DMS114 treated with DMSO at 0.1 percent for 48 hours (cell line): ENCODE results near the gene BCL7C.
A peak's percentile ranks its signal among the peaks of the same experiment; 100 is the strongest.
"Not testable (repeated sequence)": the region's sequence is repeated elsewhere in the genome, so short reads cannot be mapped to it uniquely, and the experiment has no call there.

Experiments
- DNase-seq: peaks from one replicate; lab custom pipeline; 2025; ENCODE audit not compliant: unreplicated experiment; lab: John Stamatoyannopoulos, UW

Gene BCL7C

DNA sequence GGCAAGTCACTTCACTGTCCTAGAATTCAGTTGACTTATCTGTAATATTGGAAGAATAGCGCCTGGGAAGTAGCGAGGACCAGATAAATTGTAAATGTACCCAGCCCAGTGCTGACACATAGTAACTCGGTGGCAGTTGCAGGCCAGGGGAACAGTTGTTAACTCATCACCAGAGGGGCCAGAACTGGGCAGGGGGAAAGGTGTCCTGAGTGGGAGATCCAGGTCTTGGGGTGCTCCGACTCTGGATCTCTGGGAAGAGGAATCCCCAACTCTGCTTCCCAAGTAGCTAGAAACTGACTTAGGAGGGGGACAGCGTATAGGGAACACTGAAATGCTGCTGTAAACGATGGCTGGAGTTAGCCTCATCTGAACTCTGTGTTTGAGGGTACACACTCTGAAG, 23.0 kb downstream of the BCL7C start:
- DNase-seq: no peak

DNA sequence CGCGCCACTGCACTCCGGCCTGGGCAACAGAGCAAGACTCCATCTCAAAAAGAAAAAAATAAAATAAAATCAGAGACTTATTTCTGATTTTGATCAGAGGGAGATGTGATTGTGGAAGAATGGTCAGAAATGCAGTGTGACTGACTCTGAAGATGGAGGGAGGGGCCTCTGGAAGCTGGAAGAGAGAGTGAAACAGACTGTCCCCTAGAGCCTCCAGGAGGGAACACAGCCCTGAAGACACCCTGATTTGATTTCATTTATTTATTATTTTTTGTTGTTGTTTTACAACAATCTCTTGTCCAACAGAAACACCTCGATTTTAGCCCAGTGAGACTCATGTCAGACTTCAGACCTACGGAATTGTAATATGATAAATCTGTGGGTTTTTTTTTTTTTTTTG, 26.1 kb downstream of the BCL7C start:
- peak; percentile 10 for DNase-seq

DNA sequence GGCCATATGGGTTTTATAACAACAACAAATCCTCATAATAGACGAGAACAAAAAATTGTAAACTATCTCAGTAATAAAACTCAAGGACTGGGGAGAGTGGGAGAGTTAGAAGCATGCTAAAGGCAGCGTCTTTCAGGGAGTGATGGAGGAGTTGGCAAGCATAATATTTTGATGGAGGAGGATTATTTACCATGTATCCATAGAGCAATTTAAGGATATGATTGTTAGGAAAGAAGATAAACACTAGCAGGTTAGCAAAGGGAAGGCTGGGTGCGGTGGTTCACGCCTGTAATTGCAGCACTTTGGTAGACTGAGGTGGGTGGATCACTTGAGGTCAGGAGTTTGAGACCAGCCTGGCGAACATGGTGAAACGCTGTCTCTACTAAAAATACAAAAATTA, 27.8 kb downstream of the BCL7C start:
- no peak for DNase-seq

DNA sequence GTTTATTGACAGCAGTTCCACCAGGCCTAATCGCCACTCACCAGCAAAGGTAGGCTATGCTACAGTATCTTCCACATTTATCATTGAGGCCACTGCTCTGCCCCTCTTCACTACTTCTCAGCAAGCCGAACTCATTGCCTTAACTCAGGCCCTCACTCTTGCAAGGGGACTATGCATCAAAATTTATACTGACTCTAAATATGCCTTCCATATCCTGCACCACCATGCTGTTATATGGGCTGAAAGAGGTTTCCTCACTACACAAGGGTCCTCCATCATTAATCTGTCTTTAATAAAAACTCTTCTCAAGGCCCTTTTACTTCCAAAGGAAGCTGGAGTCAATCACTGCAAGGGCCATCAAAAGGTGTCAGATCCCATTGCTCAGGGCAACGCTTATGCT, 30.7 kb downstream of the BCL7C start:
- not testable (repeated sequence) for DNase-seq

DNA sequence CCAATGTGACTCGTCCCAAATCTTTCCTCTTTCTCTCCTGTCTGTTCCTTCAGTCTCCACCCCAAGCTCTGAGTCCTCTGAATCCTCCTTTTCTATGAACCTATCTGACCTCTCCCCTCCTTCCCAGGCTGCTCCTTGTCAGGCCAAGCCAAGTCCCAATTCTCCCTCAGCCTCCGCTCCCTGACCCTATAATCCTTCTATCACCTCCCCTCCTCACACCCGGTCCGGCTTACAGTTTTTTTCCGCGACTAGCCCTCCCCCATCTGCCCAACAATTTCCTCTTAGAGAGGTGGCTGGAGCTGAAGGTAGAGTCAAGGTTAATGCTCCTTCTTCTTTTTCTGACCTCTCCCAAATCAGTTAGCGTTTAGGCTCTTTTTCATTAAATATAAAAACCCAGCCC, 33.1 kb downstream of the BCL7C start:
- DNase-seq: not testable (repeated sequence)

DNA sequence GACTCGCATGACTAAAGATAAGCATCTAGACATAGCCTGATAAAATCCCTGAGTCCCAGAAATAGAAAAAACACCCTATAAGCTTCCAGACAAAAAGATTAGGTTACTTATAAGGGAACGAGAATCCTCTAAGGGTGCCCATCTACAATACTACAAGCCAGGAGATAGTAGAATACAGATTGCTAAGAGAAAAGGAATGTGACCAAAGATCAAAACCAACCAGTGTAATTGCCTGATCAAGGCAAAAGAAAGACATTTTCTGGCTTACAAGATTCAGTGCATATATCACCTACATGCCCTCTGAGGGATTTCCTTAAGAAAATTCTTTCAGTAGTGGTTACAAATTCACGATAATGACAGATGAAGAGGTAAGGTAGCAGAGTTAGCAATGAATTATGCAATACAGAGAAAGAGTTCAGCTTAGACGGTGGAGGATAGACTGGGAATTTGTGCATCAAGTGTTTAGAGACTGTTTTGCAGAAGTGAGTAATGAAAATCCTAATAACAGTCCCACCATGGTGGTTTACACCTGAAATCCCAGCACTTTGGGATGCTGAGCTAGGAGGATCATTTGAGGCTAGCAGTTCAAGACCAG, 35.0 kb downstream of the BCL7C start:
- DNase-seq: no peak

DNA sequence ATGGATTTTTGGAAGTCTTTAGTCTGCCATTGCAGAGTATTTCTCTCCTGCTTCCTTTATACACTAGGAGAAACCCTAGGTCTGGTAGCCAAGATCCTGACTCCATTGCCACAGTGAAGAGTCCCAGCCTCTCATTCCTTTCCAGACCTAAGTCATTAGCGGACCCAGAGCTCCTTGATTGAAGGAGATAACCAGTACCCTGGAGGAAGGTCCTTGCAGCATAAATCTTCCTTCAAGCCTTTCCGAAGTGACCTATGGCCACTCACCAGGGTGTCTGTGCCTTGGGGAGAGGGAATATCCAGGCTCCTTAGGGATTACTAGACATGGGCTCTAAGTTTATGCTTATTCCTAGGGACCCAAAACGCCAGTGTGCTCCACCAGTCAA, 35.8 kb downstream of the BCL7C start:
- DNase-seq: no peak

DNA sequence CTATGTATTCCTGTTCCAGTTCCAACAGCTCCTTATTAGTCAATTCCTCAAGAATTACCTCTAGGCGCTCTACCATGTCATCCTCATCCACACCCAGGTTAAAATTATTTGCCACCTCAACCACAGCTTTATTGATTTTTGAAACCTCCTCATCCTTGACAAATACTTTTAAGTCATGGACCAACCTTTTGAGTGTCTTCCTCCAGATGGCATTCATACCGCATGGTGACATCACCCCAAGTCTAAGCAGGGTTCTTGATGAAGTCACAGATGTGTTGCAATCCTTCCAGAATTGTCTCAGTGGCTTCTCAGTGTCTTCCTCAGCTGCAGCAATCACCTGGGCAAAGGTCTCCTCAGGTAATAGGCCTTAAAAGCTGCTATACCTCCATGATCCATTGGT, 40.1 kb downstream of the BCL7C start:
- no peak for DNase-seq

DNA sequence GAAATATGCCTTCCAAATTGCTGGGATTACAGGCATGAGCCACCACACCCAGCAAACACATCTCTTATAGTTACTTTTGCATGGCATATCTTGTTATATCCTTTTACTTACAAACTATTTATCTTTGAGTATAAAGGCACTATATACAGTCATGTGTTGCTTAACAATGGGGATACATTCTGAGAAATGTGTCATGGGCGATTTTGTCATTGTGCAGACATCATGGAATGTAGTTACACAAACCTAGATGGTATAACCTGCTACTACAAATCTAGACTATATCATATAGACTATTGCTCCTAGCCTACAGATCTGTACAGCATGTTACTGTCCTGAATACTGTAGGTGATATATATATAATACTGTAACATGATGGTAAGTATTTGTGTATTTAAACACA, 43.6 kb downstream of the BCL7C start:
- no peak for DNase-seq

DNA sequence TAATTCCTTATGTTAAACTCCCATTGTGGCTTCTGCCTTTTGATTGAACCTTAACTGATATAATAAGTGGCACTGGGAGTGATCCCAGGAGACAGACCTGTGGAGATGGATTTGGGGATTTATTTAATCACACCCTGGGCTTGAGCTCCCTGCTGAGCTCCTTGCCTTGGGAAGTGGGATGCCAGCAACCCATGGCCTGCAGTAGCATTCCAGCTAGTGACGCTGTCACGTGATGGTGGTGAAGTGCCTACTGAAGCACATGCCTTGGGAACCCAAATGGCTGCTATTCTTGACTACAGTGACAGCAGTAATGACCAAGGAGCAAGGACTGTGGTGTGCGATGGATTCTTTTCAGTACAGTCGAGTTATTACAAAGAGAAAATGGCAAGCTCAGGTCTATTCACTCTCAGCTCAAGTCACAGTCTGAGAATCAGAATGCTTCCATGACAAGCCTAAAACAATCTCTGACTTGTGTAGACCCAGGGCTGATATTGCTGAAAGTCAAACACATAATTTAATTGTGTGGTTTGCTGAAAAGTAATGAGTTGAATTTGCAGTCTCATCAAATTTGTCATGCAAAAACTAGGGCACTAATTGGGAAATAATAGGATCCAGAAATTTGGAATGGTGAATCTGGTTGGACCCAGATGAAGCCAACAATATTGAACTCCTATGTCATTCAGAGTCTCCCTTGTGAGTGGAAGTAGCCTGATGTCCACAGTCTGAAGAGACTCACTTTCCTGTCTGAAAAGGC, 47.1 kb downstream of the BCL7C start:
- no peak for DNase-seq

DNA sequence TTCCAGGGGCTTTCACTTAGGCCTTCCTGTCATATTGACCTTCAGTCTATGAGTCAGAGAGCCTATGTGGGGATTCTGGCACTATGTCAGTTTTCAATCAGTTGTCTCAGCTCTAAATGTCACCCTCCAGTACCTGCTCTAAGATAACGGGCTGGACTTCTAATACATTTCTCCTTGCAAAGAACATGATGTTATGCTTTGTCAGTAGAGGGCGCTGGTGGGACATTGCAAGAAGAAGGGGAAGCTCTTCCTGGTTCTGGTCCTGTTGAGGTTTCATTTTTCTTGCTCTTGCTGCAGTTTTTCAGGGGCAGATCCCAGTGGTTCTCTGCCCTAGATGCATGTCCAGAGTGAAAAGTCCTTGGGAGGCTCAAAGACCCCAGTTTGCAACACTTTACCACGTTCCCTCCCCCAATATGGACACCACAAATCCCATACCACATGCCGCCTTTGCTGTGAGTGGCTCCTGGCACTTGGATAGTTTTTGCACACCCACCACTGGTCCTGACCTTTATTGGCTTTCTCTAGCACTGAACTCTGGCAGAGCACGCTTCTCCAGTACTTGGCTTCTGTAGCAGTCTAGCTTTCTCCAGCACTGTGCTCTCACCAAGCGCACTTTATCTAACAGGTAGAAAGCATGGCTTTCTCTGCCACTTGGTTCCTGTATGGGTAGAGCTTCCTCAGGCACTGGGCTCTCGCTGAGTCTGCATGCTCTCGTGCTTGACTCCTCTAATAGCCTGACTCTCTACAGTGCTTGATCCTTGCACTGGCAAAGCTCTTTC, 49.0 kb downstream of the BCL7C start:
- DNase-seq: peak; percentile 63

DNA sequence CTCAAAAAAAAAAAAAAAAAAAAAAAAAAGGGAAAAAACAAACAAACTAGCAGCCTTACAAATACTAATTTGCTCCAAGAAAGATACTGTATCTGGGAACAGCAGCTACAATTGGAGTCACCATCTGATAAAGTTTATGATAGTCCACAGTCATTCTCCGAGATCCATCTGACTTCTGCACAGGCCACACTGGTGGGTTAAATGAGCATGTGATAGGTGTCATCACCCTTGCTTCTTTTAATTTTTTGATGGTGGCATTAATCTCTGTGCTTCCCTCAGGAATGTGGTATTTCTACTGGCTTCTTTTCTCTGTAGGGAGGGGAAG, 49.6 kb downstream of the BCL7C start:
- DNase-seq: no peak

DNA sequence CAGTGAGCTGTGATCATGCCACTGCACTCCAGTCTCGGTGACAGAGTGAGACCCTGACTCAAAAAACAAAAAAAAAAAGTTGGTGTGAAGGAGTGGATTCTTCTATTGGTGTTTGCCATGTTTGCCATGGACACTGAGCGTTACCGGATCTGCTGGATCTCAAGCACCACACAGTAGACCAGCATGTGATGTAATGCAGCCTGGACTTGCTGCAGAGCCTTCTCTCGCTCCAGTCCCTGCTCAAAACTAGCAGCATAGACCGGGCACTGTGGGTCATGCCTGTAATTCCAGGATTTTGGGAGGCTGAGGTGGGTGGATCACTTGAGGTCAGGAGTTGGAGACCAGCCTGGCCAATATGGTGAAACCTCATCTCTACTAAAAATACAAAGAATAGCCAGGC, 50.4 kb downstream of the BCL7C start:
- no peak for DNase-seq

DNA sequence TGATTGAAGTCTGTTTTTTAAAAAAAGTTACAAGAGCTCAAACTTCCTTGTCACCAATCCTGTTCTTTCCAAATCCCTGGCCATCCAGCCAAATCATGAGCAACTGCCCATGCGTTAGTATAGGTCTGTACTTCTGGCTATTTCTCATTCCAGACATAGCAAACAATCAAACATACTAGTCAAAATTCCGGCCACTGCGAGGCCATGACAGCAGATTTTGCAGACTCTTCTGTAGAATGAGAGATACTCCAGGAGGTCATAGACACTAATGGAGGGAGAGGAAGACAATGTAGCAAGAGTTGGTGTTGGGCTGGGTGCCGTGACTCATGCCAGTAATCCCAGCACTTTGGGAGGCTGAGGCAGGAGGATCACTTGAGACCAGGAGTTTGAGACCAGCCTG, 50.9 kb downstream of the BCL7C start:
- DNase-seq: no peak

DNA sequence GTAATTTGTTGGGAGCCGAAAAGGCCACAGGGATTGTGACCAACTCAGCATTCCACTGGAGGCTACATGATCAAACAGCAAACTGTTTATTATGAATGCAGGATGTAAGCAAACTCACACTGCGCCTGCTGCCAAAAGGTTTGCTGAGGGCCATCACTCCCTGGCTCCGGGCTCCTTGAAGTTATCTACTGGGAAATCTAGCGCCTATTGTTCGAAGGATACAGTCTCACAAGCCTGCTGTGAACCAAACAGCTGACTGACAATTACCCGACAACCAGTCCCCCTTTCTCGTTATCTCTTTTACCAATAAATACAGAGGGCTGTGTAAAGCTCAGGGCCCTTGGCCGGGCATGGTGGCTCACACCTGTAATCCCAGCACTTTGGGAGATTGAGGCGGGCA, 52.5 kb downstream of the BCL7C start:
- DNase-seq: no peak

DNA sequence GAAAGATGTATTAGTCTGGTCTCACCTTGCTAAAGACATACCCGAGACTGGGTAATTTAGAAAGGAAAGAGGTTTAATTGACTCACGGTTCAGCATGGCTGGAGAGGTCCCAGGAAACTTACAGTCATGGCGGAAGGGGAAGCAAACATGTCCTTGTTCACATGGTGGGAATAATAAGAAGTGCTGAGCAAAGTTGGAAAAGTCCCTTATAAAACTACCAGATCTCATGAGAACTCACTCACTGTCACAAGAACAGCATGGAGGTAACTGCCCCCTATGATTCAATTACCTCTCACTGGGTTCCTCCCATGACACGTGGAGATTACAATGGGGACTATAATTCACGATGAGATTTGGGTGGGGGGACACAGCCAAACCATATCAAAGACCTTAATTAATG, 53.3 kb downstream of the BCL7C start:
- no peak for DNase-seq

DNA sequence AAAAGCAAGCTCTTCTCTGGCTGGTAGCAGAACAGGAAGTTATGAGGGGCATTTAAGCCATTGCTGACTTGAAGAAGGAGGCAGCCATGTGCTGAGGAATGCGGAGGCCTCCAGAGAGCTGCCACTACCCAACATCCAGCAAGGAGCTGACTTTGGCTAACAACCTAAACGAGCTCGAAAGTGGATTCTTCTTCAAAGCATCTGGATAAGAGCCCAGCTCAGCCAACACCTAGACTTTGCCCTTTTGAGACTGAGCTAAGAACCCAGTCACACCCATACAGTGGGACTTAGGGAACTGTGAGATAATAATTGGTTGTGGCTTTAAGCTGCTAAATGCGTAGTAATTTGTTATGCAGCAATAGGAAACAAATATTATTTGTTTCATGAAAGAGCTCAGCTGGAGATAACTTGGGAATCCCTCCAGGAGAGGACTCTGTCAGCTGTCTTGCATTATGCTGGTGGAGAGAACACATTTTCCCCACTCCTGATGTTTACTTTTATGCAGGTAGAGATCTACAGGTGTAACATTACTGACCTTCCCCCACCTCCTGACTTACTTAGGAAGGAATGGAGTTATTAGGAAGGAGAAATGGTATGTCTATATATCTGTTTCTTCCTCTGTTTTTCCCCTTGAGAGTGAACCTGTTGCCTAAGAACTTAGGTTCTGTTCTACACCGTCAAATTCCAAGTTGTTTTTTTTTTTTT, 54.2 kb downstream of the BCL7C start:
- DNase-seq: no peak

DNA sequence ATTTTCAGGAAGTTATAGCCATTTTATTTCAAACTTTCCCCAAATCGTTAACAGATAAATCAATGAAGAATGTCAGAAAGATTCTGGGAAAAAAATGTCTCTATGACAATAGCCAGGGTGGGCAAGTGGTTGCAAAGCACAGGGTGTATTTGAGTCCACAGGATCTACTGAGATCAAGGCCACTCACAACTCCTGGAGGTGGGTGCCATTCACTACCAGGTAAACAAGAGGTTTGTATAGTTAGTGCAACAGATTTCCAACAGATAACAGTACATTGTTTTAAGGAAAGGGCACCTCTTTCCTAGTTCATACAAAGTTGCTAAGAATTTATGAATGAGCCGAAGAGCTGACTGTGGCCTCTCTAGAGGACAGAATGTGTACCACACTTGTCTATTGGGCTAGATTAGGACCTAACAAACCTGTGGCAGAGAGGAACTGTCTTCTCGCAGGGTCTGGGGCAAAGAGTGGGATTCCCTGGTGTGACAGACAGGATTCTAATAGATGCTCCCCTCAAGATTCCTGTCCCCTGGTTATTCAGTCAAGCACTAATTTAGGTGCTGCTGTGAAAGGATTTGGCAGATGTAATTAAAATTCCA, 54.9 kb downstream of the BCL7C start:
- DNase-seq: no peak

DNA sequence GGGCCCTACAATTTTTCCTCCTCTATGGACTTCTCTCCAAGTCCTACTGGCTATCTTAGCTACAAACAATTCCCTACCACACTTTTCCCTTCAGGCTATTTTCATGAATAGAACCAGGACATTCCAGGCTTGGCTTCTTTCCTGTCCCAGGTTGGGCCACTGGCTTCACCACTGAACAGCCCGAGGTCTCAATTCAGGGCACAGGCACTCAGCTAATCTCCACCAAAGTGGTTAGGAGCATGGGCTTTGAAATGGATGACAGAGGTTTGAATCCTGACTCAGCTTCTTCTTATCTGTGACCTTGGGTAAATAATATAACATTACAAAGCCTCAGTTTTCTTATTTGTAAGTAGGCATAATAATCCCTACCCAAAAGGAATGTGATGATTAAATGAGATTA, 56.0 kb downstream of the BCL7C start:
- DNase-seq: no peak
